Fibroblast of lung (primary cell): Measurements from ENCODE around the gene ESD.

Source experiments
- CTCF ChIP-seq, 2 donors: IDR thresholded peaks in 1 of 2; conservative IDR thresholded peaks in 1 of 2; 1 replicate in 1 of 2; 2 replicates in 1 of 2; pipeline ENCODE4 v1.5.1; 2011 to 2012; ENCODE audit warnings: low read length in 2 of 2, control low read depth in 1 of 2, inconsistent platforms in 1 of 2, low read depth in 1 of 2, mild to moderate bottlenecking in 1 of 2
- EZH2 ChIP-seq: IDR thresholded peaks from 2 replicates; pipeline ENCODE4 v1.5.1; 2012; ENCODE audit warnings: low read length, control low read depth, mild to moderate bottlenecking; ENCODE audit errors: missing control alignments

- TF ChIP-seq CTCF (conservative IDR thresholded peaks at IDR 0.05 in 1 of 2, IDR thresholded peaks at IDR 0.05 in 1 of 2; ENCODE audit: low read depth in 1 of 2, low read length in 2 of 2) (no peak), EZH2 (no peak)
Measured at GRCh38 chr13:46757640-46758039, 39.3 kb downstream of the ESD start.
